Iris pigment epithelial cell (primary cell): ENCODE measurements around the gene ZNF124.
"Not testable (repeated sequence)": the region's sequence is repeated elsewhere in the genome, so short reads cannot be mapped to it uniquely, and the experiment has no call there.

ENCODE experiments used
- DNase-seq: peaks from one replicate; pipeline ENCODE4 v3.0.0-alpha.2; 2011; ENCODE audit warnings: low read depth

The ZNF124 gene

DNA sequence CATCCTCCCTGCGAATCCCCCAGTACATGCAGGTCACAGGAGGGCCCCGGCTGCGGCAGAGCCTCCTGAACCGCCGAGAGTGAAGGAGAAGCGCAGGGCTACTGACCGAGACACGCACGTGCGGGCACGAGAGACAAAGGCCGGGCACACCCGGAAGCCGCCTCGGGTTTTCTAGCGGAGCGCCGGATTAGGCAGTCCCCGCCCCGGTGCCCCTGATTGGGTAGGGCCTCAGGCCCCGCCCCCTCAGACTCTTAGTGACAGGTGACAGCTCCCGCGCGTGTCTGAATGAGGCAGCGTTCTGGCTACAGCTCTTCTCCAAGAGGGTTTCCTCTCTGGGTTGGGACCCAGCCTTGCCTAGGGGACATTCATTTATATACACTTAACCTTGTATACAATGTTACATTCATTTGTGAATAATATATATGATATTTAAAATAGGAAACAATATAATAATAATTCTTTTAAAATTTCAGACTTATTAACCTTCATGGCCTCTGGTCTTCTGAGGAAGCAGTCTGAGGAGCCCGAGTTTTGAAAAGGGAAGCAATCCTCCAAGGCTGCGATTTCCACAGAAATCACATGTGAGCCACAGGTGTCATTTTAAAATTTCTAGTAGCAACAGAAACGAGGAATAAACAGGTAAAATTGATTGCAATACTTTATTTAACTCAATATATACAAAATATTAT is at the start of gene ZNF124:
ZNF124 (minus strand) TSS at position 146 of the 689 bp plus-strand sequence; CDS start at position 3, 143 bp downstream.
- DNase-seq, result not testable (repeated sequence)

DNA sequence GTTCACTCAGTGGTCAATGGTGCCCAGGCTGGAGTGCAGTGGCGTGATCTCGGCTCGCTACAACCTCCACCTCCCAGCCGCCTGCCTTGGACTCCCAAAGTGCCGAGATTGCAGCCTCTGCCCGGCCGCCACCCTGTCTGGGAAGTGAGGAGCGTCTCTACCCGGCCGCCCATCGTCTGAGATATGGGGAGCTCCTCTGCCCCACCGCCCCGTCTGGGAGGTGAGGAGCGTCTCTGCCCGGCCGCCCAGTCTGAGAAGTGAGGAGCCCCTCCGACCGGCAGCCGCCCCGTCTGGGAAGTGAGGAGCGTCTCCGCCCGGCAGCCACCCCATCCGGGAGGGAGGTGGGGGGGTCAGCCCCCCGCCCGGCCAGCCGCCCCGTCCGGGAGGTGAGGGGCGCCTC is 48.5 kb upstream of the ZNF124 start:
- not testable (repeated sequence) for DNase-seq

DNA sequence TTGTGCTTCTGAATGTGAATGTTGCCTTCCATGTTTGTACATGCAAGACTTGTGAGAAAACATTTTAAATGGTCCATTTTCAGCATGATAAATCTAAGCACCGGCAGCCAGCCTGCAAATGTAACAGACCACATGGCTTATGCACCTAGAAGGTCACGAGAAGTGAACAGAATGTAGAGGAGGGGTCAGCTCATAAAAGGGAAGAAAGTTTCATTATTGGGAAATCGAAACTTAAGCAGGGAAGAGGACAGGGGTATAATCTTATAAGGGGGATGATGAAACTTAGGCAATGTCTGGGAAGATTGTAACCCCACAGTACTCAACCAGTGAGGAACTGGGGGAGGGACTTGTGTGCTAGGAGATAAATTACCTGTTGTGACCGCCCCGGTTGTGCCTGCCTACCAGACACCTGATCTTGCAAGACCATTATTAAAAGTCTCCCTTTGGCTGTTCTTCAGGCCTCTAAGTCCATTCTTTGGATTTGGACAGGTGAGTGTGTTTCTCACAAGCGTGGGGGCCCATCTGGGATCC is 46.4 kb upstream of the ZNF124 start:
- DNase-seq, result no peak

- no peak for DNase-seq
Measured at GRCh38 chr1:247216261-247216660, 44.4 kb upstream of the ZNF124 start.

GRCh38 chr1:247212627-247213617 is 41.1 kb upstream of the ZNF124 start:
- DNase-seq, result no peak

GRCh38 chr1:247212012-247212411 is 40.2 kb upstream of the ZNF124 start:
- no peak for DNase-seq

DNA sequence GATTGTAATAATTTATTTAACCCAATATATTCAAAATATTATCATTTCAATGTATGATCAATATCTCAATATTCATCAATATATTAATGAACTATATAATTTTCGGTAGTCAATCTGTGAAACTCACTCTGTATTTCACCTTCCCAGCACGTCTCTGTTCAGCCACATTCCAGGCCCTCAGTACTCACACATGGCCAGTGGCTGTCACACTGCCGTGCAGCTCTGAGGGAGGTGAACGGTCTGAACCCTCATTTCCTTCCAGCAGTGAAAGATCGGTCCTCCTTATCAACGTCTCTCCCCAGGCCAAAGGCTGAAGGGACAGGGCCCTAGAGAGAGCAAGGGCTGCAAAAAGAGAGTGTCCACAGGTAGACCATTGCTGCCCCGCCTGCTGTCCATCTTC is 39.5 kb upstream of the ZNF124 start:
- no peak for DNase-seq

DNA sequence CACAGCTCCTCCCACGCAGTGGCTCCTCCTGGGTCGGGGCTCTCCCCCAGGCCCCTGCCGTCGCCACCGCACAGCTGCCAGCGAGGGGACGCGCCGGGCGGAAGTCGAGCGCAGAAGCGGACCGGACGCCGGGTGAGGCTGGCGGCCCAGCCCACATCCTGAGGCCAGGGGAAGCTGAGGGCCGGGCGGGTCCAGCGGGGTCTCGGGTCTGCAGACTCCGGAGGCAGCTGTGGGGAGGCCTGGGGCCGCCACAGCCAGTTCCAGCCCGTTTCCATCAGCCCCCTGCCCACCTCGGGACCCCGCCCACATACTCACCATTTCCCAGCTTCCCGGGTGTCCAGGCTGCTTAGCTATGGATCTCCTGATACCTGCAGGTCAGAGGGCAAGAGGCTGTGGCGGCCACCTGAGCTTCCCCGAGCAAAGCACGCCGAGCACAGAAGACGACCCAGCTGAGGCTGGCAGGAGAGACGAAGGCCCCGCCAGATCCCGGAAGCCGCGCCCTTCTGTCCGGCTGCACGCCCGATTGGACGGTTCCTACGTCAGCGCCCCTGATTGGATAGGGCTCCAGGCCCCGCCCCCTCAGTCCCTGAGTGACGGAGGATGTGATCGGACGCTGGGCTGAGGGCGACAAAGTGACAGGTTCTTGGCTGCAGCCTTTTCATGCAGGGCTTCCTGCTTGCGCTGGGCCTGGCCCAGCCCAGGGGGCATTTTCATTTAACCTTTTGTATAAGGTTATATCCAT is 38.7 kb upstream of the ZNF124 start:
- peak; percentile 88 for DNase-seq

- DNase-seq, result peak; percentile 17
Measured at GRCh38 chr1:247210062-247210375, 38.2 kb upstream of the ZNF124 start.

DNA sequence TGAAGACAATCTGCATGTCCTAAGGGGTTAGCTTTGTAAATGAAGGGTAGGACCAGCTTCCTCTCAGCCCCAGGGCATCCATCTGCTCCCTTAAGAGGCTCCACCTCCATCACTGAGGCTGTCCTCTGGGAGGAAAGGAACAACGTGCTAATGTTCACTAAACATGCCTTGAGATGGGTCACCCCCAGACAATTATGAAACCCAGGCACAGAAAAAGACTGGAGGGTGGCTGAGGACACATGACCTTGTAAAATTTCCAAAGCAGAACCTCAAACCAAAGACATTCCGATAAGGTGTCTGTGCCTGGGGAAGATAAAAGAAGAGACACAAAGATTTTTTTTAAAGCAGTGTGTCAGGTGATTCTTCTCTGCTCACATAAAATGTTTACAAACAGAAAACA is 37.6 kb upstream of the ZNF124 start:
- DNase-seq, result peak; percentile 9

- peak; percentile 27 for DNase-seq
Measured at GRCh38 chr1:247204177-247204647, 32.4 kb upstream of the ZNF124 start.

DNA sequence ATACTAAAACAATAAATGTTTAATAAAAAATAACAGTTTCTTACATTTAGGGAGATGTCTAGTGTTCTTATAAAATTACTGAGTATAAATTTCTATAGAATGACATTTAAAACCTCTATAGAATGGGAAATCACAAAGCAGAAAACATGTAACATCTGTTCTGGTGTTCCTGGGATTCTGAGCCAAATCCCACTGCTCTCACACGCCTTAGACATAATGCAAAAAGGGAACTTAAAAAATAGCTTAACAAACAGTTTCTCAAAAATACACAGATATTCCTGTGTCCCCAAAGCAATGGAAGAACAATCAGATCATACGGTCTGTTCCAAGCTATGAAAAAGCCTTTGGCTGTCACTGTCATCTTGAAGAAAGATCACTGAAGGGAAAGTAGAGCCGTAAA is 27.0 kb upstream of the ZNF124 start:
- DNase-seq, result no peak

- no peak for DNase-seq
Measured at GRCh38 chr1:247193958-247194357, 22.1 kb upstream of the ZNF124 start.

GRCh38 chr1:247189981-247190798 is 18.4 kb upstream of the ZNF124 start:
- DNase-seq, result no peak

DNA sequence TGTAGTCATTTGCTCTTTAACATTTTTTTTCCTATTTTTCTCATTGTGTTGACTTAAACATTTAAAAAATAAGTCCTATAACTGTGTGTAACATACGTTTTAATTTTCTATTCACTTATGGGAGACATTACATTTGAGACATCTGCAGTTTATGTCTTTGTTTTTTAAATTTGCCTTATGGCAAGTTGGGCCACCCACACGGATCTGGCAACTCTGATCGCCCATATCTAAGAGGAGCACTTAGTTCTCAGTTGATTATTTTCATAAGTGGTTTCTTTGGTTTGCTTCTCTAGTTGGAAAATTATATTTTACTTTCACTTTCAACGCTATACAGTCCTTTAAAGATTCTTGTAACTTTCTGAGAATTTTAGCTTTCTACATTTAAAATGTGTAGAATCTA is 13.8 kb upstream of the ZNF124 start:
- DNase-seq, result no peak

DNA sequence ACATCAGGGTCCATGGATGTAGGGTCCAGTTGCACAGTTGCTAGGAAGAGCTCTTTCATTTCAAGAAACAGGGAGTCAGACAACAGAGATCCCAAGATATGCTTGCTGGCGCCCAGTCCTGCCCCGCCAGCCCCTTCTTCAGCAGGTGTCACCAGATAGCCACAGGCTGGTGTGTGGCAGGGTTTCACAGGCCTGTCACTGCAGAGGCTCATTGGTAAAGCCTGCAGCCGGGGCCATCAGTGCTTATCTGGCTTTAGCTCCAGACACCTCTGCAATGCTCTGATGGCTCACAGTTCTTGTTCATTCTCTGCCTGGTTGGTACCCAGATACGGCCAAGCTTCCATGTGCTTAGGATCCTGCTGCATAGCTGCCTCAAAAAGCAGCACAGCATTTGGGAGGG is 12.4 kb upstream of the ZNF124 start:
- no peak for DNase-seq

GRCh38 chr1:247182994-247183393 is 11.2 kb upstream of the ZNF124 start:
- no peak for DNase-seq

DNA sequence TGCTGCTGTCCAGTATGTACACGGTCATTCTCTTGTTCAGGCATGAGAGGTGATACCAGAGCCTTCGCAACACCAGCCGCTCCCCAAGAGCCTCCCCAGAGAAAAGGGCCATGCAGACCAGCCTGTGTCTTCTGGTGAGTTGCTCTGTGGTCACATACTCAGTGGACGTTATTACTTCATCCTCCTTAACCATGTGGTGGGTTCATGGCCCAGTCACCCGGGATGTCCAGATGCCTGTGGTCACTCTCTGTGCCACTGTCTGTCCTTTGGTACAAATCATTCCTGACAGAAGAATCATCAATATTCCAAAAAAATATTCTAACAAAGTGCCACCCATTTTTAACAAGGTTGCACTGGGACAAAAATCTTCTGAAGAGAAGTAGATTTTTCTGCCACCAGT is 8.8 kb upstream of the ZNF124 start:
- DNase-seq, result no peak

DNA sequence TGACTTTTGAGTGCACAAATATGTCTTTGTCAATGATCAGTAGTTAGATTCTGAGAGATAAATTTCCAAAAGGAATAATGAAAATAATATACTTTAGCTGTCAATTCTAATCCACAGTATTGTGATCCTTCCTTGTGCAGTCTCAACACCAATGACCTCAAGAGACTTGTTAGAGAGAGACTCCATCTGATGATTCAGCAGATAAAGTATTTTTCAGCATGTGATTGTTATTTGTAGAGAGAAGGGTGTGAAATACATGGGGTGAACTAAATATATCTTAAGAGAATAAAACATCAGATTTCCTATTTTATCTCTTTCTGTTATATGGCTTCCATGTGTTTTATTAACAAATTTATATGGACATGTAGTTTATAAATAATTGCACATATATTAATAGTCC is 5.9 kb upstream of the ZNF124 start:
- DNase-seq, result no peak

DNA sequence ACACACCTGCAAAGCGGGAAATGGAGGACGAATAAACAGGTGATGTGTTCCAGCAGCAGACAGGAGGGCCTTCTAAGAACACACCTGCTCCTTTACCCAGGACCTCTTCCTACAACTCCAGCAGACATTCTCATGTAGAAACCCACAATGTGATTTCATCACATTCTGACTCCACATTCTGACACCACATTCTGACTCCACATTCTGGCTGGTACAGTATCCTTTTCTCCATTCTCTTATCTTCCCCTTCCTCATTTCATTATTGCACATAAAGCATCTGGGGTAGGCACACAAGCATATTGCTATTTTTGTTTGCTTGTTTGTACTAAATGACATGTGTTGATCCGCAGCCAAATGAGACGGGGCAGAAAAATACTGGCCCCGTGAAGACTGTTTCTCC is 3.6 kb upstream of the ZNF124 start:
- no peak for DNase-seq

- no peak for DNase-seq
Measured at GRCh38 chr1:247173431-247173830, 1.6 kb upstream of the ZNF124 start.
